LNCAP (cell line): ENCODE results near the gene FANCC.

Experiments used
- CTCF ChIP-seq: fragments of 450-650 bp; IDR thresholded peaks from 2 replicates; pipeline ENCODE4 v1.5.1; 2017; ENCODE audit warnings: mild to moderate bottlenecking

FANCC gene, protein sequence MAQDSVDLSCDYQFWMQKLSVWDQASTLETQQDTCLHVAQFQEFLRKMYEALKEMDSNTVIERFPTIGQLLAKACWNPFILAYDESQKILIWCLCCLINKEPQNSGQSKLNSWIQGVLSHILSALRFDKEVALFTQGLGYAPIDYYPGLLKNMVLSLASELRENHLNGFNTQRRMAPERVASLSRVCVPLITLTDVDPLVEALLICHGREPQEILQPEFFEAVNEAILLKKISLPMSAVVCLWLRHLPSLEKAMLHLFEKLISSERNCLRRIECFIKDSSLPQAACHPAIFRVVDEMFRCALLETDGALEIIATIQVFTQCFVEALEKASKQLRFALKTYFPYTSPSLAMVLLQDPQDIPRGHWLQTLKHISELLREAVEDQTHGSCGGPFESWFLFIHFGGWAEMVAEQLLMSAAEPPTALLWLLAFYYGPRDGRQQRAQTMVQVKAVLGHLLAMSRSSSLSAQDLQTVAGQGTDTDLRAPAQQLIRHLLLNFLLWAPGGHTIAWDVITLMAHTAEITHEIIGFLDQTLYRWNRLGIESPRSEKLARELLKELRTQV

GRCh38 chr9:95317119-95317892 lies at the start of gene FANCC:
FANCC (minus strand) TSS chr9:95317709; CDS start chr9:95249291, 68,418 bp downstream.
- TF ChIP-seq CTCF = no peak

DNA sequence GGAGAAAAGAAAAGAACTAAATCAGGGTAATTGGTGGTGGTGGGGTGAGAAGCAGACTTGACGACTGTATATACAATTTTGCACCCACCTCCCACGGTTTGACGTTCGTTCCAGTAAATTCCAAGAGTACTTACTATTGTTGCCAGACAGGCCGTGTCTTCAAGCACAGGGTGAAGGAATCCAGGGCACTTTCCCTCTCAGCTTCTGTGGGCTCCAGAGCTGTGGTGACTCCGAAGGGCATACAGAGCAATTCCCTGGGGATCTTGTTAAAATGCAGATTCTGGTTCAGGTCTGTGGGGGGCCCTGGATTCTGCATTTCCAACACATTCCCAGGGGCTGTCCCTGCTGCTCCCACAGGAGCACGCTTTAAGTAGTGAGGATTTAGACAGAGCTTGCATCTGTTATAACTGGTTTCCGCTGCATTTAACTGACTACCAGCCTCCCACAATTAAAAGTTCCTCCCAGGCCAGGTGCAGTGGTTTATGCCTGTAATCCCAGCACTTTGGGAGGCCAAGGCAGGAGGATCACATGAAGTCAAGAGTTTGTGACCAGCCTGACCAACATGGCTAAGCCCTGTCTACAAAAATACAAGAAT lies 49.3 kb upstream of the FANCC start:
- TF ChIP-seq CTCF = no peak

DNA sequence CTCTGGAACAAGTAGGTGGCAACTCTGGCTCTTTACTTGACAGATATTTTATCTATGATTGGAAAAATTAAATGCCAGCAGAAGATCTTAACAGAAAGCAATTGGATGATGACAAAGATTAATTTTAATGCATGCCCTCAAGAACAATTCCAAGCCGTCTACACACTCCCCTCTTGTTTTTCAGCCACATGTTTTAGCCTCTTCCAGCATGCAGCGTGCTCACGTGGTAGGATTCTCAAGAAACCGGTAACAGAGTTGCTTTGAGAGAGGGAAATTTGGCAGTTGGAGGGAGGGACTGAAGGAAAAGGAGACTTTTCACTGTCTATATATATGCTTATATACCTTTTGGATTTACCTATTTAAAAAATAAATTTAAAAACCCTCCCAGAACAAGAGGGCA lies 48.3 kb upstream of the FANCC start:
- no peak for TF ChIP-seq CTCF

- TF ChIP-seq CTCF = no peak
Observed at GRCh38 chr9:95363051-95363841, 45.7 kb upstream of the FANCC start.

GRCh38 chr9:95360866-95361265 lies 43.4 kb upstream of the FANCC start:
- no peak for TF ChIP-seq CTCF

- no peak for TF ChIP-seq CTCF
Observed at GRCh38 chr9:95357316-95357715, 39.8 kb upstream of the FANCC start.

GRCh38 chr9:95355500-95355899 lies 38.0 kb upstream of the FANCC start:
- TF ChIP-seq CTCF = no peak
